GM06990 (cell line): ENCODE results near the gene LRRFIP2.

ENCODE experiments used
- DNase-seq: peaks from one replicate; pipeline ENCODE4 v3.0.0-alpha.2; 2011; ENCODE audit not compliant: insufficient read length; ENCODE audit errors: extremely low read depth
- H3K27me3 ChIP-seq: replicated peaks from 2 replicates; pipeline ENCODE4 v1.6.0; 2011; ENCODE audit warnings: low read length; ENCODE audit not compliant: control insufficient read depth, insufficient read depth
- H3K36me3 ChIP-seq: 2 replicates; pipeline ENCODE4 v1.5.1; 2011; ENCODE audit warnings: low read length; ENCODE audit not compliant: control insufficient read depth, insufficient read depth
- H3K4me3 ChIP-seq: replicated peaks from 2 replicates; pipeline ENCODE4 v1.5.1; 2011; ENCODE audit warnings: low read depth, mild to moderate bottlenecking, control low read depth, low read length
- CTCF ChIP-seq: IDR thresholded peaks from 2 replicates; pipeline ENCODE4 v1.5.1; 2011; ENCODE audit warnings: low read length, control low read depth, mild to moderate bottlenecking, inconsistent platforms; ENCODE audit not compliant: insufficient read depth, poor library complexity, severe bottlenecking

Gene LRRFIP2

GRCh38 chr3:37204314-37204713, 29.9 kb upstream of the LRRFIP2 start:
- no peak for TF ChIP-seq CTCF
- DNase-seq: no peak
- H3K4me3 ChIP-seq: no peak overlapping the region
- H3K36me3 ChIP-seq: no peaks in the 10 kb centered on the region
- H3K27me3 ChIP-seq: no peaks in the 10 kb centered on the region

GRCh38 chr3:37202035-37202434, 27.7 kb upstream of the LRRFIP2 start:
- DNase-seq: no peak
- H3K4me3 ChIP-seq: no peak overlapping the region
- no peaks in the 10 kb centered on the region for H3K27me3 ChIP-seq
- H3K36me3 ChIP-seq: no peaks in the 10 kb centered on the region
- no peak for TF ChIP-seq CTCF

- TF ChIP-seq CTCF: no peak
Measured at GRCh38 chr3:37200141-37200540, 25.8 kb upstream of the LRRFIP2 start.

GRCh38 chr3:37198996-37199395, 24.6 kb upstream of the LRRFIP2 start:
- DNase-seq: no peak
- H3K27me3 ChIP-seq: no peaks in the 10 kb centered on the region
- TF ChIP-seq CTCF: no peak
- H3K36me3 ChIP-seq: no peaks in the 10 kb centered on the region
- H3K4me3 ChIP-seq: no peak overlapping the region

More at GRCh38 chr3:37200141-37200540, 25.8 kb upstream of the LRRFIP2 start:
- DNase-seq: no peak
- Histone ChIP-seq H3K36me3 (no peaks in the 10 kb centered on the region), H3K4me3 (no peak overlapping the region), H3K27me3 (no peaks in the 10 kb centered on the region)

GRCh38 chr3:37198547-37198946, 24.2 kb upstream of the LRRFIP2 start:
- no peak for DNase-seq
- TF ChIP-seq CTCF: no peak
- Histone ChIP-seq H3K4me3 (no peak overlapping the region), H3K27me3 (no peaks in the 10 kb centered on the region), H3K36me3 (no peaks in the 10 kb centered on the region)

GRCh38 chr3:37197810-37198371, 23.5 kb upstream of the LRRFIP2 start:
- Histone ChIP-seq H3K36me3 (no peaks in the 10 kb centered on the region), H3K27me3 (no peaks in the 10 kb centered on the region), H3K4me3 (no peak overlapping the region)
- DNase-seq: no peak
- TF ChIP-seq CTCF: no peak
